ENCODE measurements around the gene IL20RB.

DNA sequence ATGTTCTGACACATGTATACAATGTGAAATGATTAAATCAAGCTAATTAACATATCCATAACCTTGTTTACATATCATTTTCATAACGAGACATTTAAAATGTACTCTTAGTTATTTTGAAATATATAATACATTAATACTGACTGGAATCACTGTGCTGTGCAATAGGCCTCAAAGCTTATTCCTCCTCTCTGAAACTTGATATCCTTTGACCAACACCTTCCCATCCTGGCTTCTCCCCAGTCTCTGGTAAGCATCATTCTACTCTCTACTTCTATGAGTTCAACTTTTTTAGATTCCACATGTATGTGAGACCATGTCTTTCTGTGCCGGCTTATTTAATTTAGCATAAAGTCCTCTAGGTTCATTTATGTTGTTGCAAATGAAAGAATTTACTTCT lies 47.1 kb upstream of the IL20RB start:
- TF ChIP-seq, protein P1, sequence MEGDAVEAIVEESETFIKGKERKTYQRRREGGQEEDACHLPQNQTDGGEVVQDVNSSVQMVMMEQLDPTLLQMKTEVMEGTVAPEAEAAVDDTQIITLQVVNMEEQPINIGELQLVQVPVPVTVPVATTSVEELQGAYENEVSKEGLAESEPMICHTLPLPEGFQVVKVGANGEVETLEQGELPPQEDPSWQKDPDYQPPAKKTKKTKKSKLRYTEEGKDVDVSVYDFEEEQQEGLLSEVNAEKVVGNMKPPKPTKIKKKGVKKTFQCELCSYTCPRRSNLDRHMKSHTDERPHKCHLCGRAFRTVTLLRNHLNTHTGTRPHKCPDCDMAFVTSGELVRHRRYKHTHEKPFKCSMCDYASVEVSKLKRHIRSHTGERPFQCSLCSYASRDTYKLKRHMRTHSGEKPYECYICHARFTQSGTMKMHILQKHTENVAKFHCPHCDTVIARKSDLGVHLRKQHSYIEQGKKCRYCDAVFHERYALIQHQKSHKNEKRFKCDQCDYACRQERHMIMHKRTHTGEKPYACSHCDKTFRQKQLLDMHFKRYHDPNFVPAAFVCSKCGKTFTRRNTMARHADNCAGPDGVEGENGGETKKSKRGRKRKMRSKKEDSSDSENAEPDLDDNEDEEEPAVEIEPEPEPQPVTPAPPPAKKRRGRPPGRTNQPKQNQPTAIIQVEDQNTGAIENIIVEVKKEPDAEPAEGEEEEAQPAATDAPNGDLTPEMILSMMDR (tag by site-specific recombination; IDR thresholded peaks at IDR 0.05): no peak
- no peak for TF ChIP-seq ZNF133 (tag by site-specific recombination; IDR thresholded peaks at IDR 0.05)
- no peak for TF ChIP-seq RBAK (tag by site-specific recombination; IDR thresholded peaks at IDR 0.05)
- no peak for TF ChIP-seq ZBTB7A (tag by site-specific recombination; IDR thresholded peaks at IDR 0.05; ENCODE audit: low read depth)
- TF ChIP-seq KLF1 (tag by site-specific recombination; IDR thresholded peaks at IDR 0.05): no peak
- TF ChIP-seq YY1 (tag by site-specific recombination; IDR thresholded peaks at IDR 0.05): no peak
- no peak for TF ChIP-seq ZNF704 (tag by site-specific recombination; IDR thresholded peaks at IDR 0.05)
- no peak for TF ChIP-seq ZNF274 (IDR thresholded peaks at IDR 0.05; ENCODE audit: low read length)
- no peak for TF ChIP-seq ZNF274 (tag by site-specific recombination; IDR thresholded peaks at IDR 0.05; ENCODE audit: borderline replicate concordance)
- TF ChIP-seq ZFP41 (tag by site-specific recombination; IDR thresholded peaks at IDR 0.05; ENCODE audit: borderline replicate concordance): no peak
- no peak for TF ChIP-seq GFI1B (tag by site-specific recombination; IDR thresholded peaks at IDR 0.05)
- TF ChIP-seq, protein P2, sequence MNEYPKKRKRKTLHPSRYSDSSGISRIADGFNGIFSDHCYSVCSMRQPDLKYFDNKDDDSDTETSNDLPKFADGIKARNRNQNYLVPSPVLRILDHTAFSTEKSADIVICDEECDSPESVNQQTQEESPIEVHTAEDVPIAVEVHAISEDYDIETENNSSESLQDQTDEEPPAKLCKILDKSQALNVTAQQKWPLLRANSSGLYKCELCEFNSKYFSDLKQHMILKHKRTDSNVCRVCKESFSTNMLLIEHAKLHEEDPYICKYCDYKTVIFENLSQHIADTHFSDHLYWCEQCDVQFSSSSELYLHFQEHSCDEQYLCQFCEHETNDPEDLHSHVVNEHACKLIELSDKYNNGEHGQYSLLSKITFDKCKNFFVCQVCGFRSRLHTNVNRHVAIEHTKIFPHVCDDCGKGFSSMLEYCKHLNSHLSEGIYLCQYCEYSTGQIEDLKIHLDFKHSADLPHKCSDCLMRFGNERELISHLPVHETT (tag by site-specific recombination; IDR thresholded peaks at IDR 0.05): no peak

Measured in HEK293 (cell line).